Hepatocyte (in vitro differentiated cells): ENCODE results near the gene MYO5A. TPM values are rescaled to one million over a fixed set of nuclear protein-coding genes. Genes with fewer than 3 reads are reported as not detected.
A peak's percentile ranks its signal among the peaks of the same experiment; 100 is the strongest.
"Not testable (repeated sequence)": the region's sequence is repeated elsewhere in the genome, so short reads cannot be mapped to it uniquely, and the experiment has no call there.

Experiments used
- DNase-seq: peaks from one replicate; pipeline ENCODE4 v3.0.0-alpha.2; 2016; ENCODE audit warnings: low spot score
- H2AFZ ChIP-seq: fragments of 200-600 bp; sonication (generic); 2 replicates; pipeline ENCODE4 v1.6.0; 2016; ENCODE audit warnings: antibody characterized with exemption, mild to moderate bottlenecking
- H3K27ac ChIP-seq: fragments of 200-600 bp; sonication (generic); 2 replicates; pipeline ENCODE4 v1.5.1; 2016; ENCODE audit warnings: mild to moderate bottlenecking
- H3K27me3 ChIP-seq: fragments of 200-600 bp; sonication (generic); 2 replicates; pipeline ENCODE4 v1.6.1; 2016
- H3K36me3 ChIP-seq: fragments of 200-600 bp; sonication (generic); replicated peaks from 2 replicates; pipeline ENCODE4 v1.5.1; 2016; ENCODE audit warnings: low read depth; ENCODE audit not compliant: insufficient read depth
- H3K4me1 ChIP-seq: fragments of 200-600 bp; sonication (generic); 2 replicates; pipeline ENCODE4 v1.5.1; 2016; ENCODE audit warnings: mild to moderate bottlenecking, moderate library complexity; ENCODE audit not compliant: insufficient read depth
- H3K4me2 ChIP-seq: fragments of 200-600 bp; sonication (generic); 2 replicates; pipeline ENCODE4 v1.6.0; 2016
- H3K4me3 ChIP-seq: fragments of 200-600 bp; sonication (generic); 2 replicates; pipeline ENCODE4 v1.5.1; 2016; ENCODE audit warnings: mild to moderate bottlenecking
- H3K79me2 ChIP-seq: fragments of 200-600 bp; sonication (generic); 2 replicates; pipeline ENCODE4 v1.6.0; 2017; ENCODE audit warnings: mild to moderate bottlenecking
- H3K9me2 ChIP-seq: fragments of 200-600 bp; sonication (generic); replicated peaks from 2 replicates; pipeline ENCODE4 v1.6.0; 2017; ENCODE audit warnings: mild to moderate bottlenecking; ENCODE audit not compliant: insufficient read depth
- H3K9me3 ChIP-seq: fragments of 200-600 bp; sonication (generic); 2 replicates; pipeline ENCODE4 v1.5.1; 2016; ENCODE audit warnings: low read depth, mild to moderate bottlenecking
- H4K20me1 ChIP-seq: fragments of 200-600 bp; sonication (generic); 2 replicates; pipeline ENCODE4 v1.6.0; 2016; ENCODE audit warnings: mild to moderate bottlenecking; ENCODE audit not compliant: insufficient read depth, poor library complexity, severe bottlenecking
- CTCF ChIP-seq: fragments of 200-600 bp; sonication (generic); IDR thresholded peaks from 2 replicates; pipeline ENCODE4 v1.5.1; 2016; ENCODE audit warnings: antibody characterized with exemption, mild to moderate bottlenecking; ENCODE audit not compliant: poor library complexity
- EZH2 ChIP-seq: fragments of 200-600 bp; sonication (generic); IDR thresholded peaks from 2 replicates; pipeline ENCODE4 v1.6.1; 2016; ENCODE audit warnings: antibody characterized with exemption, mild to moderate bottlenecking, borderline replicate concordance
- EZH2phosphoT487 ChIP-seq: fragments of 200-600 bp; sonication (generic); IDR thresholded peaks from one replicate; pipeline ENCODE4 v1.6.1; 2018; ENCODE audit warnings: antibody characterized with exemption, mild to moderate bottlenecking, low read depth, moderate library complexity; ENCODE audit not compliant: unreplicated experiment, severe bottlenecking
- WGBS: methylation state at CpG from one replicate; pipeline ENCODE4 v1.1.6; 2016; ENCODE audit warnings: low lambda C conversion rate; ENCODE audit errors: missing lambda C conversion rate; 5-methylcytosine and 5-hydroxymethylcytosine counted together
- polyA plus RNA-seq: library from polyadenylated mRNA; unstranded; fragments of >200 nt; fragmentation: Nextera tagmentation; extraction: Ambion mirVana; gene quantifications from 2 replicates; pipeline ENCODE4 v1.2.1, GENCODE V29; 2016
- total RNA-seq: library from RNA; depleted of rRNA; stranded (reverse); fragments of >200 nt; gene quantifications from 2 replicates; pipeline ENCODE4 v1.2.3, GENCODE V29; 2014

Gene MYO5A
- 8.5 and 14.8 TPM in 2 replicates for total RNA-seq
- polyA plus RNA-seq, result 3.1 and 3.7 TPM in 2 replicates

DNA sequence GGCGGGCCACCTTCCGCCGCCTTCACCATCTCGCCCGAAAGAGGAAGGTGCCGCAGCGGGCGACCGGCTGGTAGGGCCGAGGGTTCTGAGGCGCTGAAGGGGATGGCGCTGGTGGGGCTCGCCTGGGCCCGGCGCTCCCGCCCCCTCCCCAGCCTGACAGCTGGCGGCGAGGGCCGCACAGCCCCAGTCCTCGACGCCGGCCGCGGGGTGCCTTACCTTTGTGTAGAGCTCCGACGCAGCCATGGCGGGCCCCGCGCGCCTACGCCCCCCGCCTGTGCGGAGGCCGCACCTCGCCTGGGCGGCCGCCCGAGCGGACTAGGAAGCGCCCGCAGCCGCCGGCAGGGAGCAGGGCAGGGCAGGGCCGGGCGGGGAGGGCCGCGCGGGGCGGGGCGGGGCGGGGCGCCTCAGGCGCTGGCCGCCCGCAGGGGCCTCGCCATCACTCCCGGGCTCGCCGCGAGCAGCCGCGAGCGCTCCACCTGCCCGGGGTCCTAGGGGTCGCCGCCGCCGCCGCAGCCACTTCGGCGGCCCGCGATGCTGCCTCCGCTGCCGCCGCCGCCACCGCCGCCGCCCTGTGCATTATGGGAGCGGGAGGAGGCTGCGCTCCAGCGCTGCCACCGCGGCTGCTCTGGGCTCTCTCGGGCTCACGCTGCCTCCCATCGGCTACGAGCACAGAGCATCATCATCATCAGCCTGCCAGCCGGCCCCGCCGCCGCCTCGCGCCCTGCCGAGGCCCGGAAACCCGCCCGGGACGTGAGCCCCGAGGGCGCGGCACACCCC lies at the start of gene MYO5A:
Gene MYO5A (minus strand): TSS at position 317 of the 777 bp plus-strand sequence. CDS start 74 bp downstream, at position 243.
- Histone ChIP-seq H3K79me2 (peaks cover 33% of the 10 kb centered on the region), H3K36me3 (no peaks in the 10 kb centered on the region), H2AFZ (peak within 1 kb of the TSS; percentile 97), H3K9me2 (no peaks in the 10 kb centered on the region), H3K4me1 (peaks cover 5% of the 10 kb centered on the region), H3K4me2 (peak within 1 kb of the TSS; percentile 99), H3K27me3 (peaks cover 53% of the 10 kb centered on the region), H3K9me3 (no peaks in the 10 kb centered on the region), H3K27ac (peak within 1 kb of the TSS; percentile 37), H3K4me3 (peak within 1 kb of the TSS; percentile 89), H4K20me1 (no peaks in the 10 kb centered on the region)
- WGBS, result 0% methylated on average over 18 of the region's 103 CpGs
- DNase-seq, result peak; percentile 87
- no peak for TF ChIP-seq EZH2phosphoT487
- no peak for TF ChIP-seq CTCF
- TF ChIP-seq EZH2, result no peak

GRCh38 chr15:52576692-52577091 lies 48.0 kb upstream of the MYO5A start:
- Histone ChIP-seq H3K4me1 (no peaks in the 10 kb centered on the region), H3K79me2 (no peaks in the 10 kb centered on the region), H2AFZ (no peak overlapping the region), H3K9me3 (no peaks in the 10 kb centered on the region), H3K4me3 (no peak overlapping the region), H3K27ac (no peak overlapping the region), H3K36me3 (peaks cover 3% of the 10 kb centered on the region), H3K27me3 (no peaks in the 10 kb centered on the region), H4K20me1 (no peaks in the 10 kb centered on the region), H3K9me2 (no peaks in the 10 kb centered on the region), H3K4me2 (no peak overlapping the region)
- WGBS, result 90% methylated on average over 2 of the region's 2 CpGs
- no peak for DNase-seq
- TF ChIP-seq EZH2, result no peak
- no peak for TF ChIP-seq EZH2phosphoT487
- TF ChIP-seq CTCF, result no peak

GRCh38 chr15:52575573-52575972 lies 46.9 kb upstream of the MYO5A start:
- H3K4me3 ChIP-seq, DNase-seq, H3K79me2 ChIP-seq, H3K9me3 ChIP-seq, H4K20me1 ChIP-seq, H3K4me2 ChIP-seq, H3K4me1 ChIP-seq, H3K27me3 ChIP-seq, H3K9me2 ChIP-seq, H3K27ac ChIP-seq, H3K36me3 ChIP-seq, H2AFZ ChIP-seq: not testable (repeated sequence)
- 84% methylated on average over 7 of the region's 7 CpGs for WGBS

DNA sequence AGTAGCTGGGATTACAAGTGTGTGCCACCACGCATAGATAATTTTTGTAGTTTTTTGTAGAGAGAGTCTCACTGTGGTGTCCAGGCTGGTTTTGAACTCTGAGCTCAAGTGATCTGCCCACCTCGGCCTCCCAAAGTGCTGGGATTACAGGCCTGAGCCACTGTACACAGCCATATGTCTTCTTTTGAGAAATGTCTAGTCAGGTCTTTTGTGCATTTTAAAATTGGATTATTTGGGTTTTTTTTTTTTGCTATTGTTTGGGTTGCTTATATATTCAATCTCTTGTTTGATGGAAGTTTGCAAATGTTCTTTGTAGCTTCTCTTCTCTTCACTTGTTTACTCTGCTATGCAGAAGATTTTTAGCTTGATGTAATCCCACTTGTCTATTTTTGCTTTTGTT lies 46.4 kb upstream of the MYO5A start:
- H2AFZ ChIP-seq, result no peak overlapping the region
- no peaks in the 10 kb centered on the region for H3K9me3 ChIP-seq
- H3K9me2 ChIP-seq, result no peaks in the 10 kb centered on the region
- H4K20me1 ChIP-seq, result no peaks in the 10 kb centered on the region
- 95% methylated on average over 2 of the region's 2 CpGs for WGBS
- no peak for DNase-seq
- TF ChIP-seq CTCF (no peak), EZH2phosphoT487 (no peak), EZH2 (no peak)
- H3K36me3 ChIP-seq, result no peaks in the 10 kb centered on the region
- H3K27me3 ChIP-seq, result no peaks in the 10 kb centered on the region
- H3K4me3 ChIP-seq, result no peak overlapping the region
- H3K79me2 ChIP-seq, result no peaks in the 10 kb centered on the region
- H3K4me1 ChIP-seq, result no peaks in the 10 kb centered on the region
- no peak overlapping the region for H3K27ac ChIP-seq
- H3K4me2 ChIP-seq, result no peak overlapping the region

DNA sequence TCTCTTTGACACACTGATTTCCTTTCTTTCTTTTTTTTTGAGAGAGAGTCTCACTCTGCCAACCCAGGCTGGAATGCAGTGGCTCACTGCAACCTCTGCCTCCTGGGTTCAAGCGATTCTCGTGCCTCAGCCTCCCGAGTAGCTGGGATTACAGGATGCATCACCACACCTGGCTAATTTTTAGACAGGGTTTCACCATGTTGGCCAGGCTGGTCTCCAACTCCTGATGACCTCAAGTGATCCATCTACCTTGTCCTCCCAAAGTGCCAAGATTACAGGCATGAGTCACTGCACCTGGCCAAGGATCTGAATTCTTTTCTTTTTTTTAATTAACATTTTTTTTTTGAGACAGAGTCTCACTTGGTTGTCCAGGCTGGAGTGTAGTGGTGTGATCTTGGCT lies 45.9 kb upstream of the MYO5A start:
- H2AFZ ChIP-seq, H3K27me3 ChIP-seq, DNase-seq, H3K9me2 ChIP-seq, H3K36me3 ChIP-seq, H3K79me2 ChIP-seq, H3K4me3 ChIP-seq, H4K20me1 ChIP-seq, H3K4me2 ChIP-seq, H3K27ac ChIP-seq, H3K9me3 ChIP-seq, H3K4me1 ChIP-seq: not testable (repeated sequence)
- 98% methylated on average over 3 of the region's 3 CpGs for WGBS
